ENCODE data around the gene ZNF516.

The ZNF516 gene

DNA sequence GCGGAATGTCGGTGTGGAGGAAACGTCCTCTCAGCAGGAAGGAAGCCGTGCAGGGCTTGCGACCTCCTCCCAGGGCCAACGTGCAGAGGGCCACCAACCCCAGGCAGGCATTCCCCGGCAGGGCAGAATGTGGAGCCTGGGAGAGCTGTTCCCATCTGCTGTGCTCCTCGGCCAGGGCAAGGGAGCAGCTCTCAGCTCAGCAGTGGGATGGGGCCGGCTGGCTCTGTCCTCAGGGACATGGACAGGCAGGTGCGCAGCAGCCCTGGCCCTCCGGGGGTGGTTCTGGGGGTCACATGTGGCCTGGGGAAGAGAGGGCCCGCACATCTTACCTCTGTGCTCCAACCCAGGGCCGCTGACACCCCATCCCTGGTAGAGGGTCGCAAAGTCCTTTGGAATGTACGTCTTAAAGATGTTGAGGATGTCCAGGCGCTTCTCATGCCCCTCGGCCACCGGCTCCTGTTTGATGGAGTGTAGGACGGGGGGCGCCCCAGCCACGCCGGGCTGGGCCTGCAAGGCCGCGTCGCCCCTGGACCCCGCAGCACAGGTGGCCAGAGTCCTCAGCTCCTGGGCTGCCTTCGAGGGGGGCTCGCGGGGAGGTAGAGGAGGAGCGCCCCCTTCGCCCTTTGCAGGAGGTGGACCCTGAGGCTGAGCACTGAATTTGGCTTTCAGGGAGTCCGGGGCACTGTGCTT is 116.4 kb downstream of the ZNF516 start:
- no peak for DNase-seq (ENCODE audit: low read depth)

DNA sequence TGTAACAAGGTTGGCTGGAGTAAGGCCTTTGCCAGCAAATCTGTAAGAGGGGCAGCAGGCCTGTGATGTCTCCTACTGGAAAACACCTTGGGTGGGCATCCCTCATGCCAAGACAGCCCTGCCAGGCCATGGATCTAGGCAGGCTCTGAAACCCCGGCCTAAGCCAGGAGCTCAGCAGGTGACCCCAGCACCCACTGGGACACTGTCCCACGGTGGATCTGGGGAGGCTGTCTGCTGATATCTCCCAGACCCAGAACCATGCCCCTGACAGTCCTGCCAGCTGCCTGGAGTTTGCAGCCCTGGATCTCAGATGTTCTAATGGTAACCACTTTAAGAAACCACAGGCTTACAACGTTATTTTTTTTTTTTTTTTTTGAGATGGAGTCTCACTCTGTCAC is 117.7 kb downstream of the ZNF516 start:
- DNase-seq (ENCODE audit: low read depth), result no peak

DNA sequence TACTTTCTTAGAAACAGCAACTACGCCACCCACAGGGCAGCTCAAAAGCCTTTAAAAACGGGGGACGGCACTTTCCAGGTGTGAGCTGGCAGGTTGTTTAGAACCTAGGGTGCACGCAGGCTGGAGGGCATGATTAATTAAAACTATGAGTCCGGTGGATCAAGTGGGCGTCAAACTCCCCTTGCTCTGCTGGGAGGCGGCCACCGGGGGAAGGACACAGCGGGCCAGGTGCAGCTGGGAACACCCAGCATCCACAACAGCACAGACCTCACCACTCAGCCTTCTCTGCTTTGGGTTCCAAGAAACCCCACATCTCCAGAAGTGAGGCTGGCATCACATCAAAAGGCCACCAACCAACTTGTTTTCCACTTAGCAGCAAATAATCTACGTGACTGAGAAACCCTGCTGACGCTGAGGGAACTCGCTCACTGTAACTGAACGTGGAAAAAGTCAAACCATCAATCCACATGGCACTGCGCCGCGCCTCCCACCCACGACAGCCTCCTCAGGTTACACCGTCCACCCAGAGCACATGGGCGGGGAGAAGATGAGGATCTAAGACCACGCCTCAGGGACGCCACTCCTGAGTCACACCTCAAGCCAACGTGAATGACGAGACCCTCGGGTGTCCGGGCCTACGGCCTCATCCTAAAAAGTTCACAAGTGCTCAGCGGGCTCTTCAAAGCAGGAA is 118.2 kb downstream of the ZNF516 start:
- no peak for DNase-seq (ENCODE audit: low read depth)

DNA sequence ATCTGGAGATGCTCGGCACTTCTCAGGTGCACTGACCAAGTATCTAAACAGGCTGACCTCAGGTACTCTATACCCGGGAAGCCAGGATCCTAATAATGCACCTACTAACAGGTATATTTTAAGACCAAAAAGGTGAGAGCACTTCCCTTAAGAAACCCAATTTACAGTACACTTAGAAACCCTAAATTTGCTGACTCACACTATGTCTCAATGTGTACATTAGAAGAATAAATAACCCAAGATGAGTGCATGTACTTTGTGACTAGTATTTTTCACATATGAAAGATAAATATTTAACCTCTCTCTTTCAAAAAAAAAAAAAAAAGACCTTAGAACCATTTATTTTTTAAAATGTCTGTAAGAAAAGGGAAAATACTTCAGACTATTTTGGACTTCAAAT is 118.8 kb downstream of the ZNF516 start:
- DNase-seq (ENCODE audit: low read depth), result no peak

DNA sequence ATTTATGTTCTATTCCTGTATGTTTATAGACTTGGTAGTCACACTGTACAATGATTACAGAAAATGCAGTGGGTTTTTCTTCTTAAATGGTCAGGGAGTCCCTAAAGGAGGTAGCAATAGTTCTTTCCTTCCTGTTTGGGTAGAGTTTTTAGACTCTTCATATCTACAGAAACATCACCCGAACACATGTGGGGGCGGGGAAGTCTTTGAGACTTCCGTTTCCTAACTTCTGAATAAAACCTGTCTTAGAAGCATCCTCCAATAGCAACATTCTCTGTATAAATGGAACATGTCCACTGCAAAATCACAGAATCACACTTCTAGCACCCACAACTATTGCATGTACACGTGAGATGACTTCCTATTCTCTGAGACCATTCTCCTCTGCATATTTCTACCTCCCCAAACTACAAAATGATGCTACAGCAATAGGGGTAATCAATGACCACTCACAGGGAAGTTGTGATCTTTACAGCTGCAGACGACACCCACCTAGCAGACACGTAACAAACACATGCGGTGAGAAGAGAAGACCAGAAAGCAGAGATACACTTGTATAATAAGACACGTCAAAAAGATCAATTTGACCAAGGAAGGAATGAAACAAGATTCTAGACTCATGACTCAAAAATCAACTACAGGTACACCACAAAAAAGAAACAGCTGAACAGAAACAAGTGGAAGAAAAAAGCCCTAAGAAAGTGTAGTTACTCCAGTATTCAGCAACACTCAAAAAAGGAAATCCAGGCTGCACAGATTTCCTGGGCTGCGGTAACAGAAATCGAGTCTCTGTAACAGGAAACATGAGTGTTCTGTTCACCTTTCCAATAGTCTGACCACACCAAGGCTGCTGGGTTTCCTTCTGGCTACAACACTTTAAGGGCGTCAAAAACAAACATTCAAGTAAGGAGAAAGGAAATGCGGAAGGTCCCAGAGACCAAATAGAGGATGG is 120.4 kb downstream of the ZNF516 start:
- DNase-seq (ENCODE audit: low read depth), result no peak

DNA sequence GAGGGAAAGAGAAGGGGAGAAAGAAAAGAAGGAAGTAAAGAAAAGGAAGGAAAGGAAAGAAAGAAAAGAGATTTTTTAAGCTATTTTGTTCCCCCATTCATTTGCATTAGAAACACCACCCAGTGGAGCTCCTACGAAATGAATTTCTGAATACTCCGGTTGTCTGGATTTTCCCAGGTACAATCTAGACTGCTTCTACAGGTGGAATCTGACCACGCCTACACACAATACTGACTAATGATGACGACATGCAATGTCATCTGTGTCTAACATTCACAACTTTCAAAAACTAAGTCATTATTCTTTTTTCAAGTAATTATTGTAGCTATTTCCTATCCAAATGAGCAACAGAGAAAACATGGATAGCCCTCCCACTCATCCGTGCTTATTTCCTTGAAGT is 121.7 kb downstream of the ZNF516 start:
- DNase-seq (ENCODE audit: low read depth), result no peak

DNA sequence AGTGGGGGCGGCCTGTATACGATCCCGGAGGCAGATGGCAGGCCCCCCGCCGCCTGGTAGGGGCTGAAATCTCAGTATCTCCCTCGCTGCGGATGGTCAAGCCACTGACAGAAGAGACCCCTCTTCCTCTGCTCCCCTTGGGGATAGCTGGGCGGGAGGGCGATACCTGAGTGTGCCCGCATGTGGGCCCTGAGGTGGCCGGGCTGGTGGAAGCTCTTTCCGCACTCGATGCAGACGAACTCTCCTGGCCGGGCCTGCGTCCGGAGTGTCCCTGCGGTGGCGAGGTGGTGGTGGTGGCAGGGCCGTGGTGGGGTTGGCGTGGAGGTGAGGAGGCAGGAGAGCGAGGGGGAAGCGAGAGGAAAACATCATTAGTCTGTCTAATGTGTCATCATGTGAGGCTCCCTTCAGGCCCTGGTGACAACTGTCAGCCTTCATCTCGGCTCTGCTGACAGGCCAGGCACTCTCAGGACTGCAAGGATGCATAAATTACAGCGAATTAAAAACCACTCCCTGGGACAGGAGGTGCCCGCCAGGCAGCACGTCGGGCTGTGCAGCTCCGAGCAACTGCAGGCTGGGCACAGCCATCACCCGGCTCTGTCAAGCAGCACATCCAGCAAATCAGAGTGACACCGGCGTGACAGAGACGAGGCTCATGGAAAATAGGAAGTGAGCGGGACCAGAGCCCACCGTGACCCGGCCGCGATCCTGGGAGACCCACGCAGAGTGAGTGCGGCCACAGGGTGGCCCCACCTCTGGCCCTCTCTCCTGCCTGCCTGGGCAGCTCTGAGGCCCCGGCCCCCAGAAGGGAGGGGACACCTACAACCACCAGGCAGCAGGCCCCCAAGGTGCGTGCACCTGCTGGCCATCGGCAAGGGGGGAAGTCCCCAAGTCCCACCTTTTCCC is 123.5 kb downstream of the ZNF516 start:
- DNase-seq (ENCODE audit: low read depth), result no peak

DNA sequence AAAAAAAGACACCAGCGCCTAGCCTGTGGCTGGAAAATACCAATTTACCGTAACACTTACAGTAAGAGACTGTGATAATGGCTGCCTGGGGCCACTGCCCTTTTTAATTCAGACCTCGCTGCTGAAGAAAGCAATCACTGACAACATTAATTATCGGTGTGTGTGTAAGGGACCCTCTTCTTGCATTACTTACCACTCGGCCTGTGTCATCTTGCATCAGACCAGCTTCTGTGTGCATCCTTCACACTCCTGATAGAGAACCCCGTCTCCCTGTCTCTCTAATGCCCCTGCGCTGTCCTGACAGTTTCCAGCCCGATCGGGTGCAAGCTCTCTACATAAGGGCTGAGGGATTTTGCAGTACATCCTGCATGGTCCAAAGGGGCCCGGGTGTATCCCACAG is 124.4 kb downstream of the ZNF516 start:
- DNase-seq (ENCODE audit: low read depth), result no peak

DNA sequence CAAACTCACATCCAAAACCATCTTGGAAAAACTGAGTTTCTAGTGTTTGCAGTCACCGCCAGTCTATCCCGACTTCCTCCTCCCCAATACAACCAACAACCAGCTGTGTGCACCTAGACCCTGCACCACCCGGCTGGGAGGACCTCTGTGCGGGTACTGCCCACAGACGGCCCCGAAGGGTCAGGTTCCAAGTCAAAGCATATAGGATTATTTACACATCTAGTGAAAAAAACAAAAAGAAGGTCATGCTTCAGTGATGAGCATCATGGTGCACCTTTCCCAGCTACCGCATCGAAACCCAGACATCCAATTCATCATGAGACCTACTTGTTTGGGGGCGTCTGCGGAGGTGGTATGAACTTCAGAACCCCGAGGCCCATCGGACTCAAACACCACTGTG is 124.8 kb downstream of the ZNF516 start:
- DNase-seq (ENCODE audit: low read depth), result no peak

DNA sequence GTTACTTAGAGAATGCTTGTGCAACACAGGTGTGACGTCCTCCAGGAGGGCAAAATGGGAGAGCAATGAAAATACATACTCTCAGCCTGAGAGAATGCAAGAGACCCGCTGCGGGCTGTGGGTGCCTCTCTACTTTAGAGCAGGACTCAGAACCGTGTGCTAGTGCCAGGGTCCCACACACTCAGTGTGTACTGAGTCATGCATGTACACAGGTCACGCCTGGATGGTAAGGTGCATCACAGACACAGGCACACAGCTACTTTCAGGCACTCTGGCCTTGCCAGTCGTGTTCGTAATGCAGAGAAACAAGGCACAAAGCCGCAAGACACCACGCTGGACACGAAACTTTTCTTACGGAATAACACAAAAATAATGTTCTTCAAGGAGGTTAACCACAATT is 125.3 kb downstream of the ZNF516 start:
- no peak for DNase-seq (ENCODE audit: low read depth)

DNA sequence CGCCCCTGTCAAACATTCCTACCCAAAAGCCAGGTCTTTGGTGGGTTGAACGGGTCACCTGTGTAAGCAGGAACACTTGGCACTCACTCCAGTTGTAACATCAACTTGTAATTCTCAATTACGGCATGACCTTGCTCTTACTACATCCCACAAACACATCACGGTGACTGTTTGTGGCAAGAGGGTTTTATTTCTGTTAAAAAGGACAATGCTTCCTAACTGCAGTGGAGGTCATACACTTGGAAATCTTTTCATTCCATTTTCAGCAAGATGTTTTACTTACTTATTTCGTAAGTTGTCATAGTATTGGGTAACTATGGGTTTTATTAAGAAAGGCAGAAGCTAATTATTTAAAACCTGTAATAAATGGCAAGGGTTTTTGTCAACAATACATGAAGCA is 126.1 kb downstream of the ZNF516 start:
- DNase-seq (ENCODE audit: low read depth), result no peak

DNA sequence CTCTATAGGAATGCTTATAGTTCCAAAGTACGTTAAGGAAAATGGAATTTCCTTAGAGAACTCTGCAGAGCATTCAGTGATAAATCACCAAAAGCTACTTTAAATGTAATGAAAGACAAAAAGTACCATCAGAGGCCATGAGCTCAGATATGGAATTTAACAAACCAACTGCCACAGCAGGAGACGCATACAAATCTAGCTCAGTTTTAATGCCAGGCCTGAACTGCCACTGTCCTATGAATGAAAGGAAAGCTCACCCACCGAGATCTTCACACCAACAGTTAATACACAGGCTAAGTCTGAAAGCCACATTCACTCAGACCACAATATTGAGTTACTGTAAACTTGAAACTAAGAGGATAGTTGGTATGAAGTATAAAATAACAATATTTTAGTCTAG is 126.8 kb downstream of the ZNF516 start:
- DNase-seq (ENCODE audit: low read depth), result no peak

DNA sequence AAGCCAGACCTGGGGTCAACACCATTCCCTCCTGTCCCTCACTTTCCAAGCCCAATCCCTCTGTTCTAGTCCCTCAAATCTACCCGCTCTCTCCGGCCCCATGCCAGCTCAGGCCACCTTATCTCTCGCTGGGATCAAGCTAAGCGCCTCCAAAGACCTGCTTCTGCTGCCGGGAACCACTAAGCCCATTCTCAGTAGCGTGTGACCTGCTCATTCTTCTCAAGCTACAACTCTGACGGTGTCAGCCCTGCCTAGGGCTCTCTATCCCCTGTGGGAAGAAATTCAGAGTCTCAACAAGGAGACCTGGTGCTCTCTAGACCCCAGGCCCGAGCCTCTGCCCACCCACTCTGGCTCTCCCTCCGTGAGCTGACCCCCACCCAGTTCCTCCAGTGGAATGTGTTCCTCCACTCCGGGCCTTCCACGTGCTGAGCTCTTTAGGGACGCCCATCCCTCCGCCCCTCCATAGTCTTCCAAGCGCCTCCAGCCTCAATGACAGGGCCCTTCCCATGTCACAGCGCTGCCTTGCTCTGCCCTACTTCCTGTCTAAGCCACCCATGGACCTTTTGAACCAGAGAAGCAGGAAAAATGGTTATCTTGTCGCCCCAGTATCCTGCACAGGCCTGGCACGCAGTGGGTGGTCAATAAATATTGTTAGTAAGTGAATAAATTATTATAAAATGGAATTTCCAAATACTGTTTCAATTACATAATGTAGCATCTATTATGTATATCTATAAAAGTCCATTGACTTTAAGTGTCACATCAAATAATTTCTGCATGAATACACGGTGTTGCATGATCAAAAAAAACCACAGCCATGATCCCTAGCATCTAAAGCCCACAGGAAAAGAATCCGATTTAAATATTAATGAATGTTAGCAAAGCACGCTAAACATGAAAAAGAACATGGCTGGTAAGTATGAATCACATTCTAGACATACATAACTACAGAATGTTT is 127.6 kb downstream of the ZNF516 start:
- DNase-seq (ENCODE audit: low read depth), result no peak

DNA sequence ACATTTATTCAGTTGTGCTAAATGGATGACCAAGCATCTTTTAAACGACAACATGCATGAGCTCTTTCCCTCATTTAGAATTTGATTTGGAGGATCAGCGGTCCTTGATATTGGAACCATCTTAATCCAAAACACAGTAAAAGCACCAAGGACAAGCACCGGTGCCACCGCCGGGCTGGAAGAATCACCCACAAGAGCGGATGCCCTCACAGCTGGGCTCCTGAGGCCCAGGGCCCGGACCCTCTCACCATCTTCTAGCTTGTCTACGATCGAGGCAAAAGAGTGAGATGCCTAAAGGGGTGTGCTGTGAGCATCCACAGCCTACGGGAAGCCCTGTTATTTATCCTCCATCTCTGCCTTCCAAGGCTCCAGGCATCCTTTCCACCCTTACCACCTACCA is 129.5 kb downstream of the ZNF516 start:
- no peak for DNase-seq (ENCODE audit: low read depth)

DNA sequence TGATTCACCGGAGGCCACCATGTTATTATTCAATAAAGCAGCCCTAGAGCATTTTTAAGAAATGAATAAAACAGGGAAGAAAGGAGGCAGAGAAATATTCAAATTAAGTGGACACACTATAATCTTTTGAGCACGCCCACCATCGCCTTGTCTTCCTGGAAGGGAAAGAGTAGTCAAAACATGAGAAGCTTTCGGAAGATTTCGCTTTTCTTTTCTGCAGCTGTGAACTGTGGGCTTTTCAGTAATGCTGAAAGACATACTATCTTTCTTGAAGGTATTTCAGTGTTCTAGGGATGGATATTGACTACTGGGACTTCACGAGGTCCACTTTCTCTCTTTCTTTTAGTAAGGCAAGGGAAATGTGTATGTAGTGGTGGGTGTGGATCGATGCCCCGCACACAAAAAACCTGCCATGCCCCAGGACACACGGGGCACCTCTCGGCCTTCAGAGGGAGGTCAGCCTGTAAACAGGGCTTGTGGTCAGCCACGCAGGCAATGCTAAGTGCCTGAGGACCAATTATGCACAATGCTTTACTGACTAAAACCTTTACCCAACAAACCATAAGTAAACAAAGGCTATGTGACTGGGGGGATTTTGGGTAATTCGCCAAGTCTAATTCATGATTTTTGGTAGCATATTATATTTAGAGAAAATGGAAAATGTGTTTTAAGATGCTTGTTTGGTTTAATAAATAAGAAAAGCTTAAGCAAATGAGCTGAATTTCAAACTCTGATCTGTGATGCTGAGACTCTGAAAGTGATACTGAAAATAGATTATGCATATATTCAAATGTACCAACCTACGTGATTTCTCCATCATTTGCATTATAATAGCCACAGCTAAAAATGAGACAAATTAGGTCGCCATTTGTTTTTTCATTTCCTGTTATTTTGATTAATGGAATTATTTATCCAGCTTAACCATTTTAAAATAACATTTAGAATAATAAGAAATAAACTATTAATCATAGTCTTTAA is 130.5 kb downstream of the ZNF516 start:
- DNase-seq (ENCODE audit: low read depth), result no peak

DNA sequence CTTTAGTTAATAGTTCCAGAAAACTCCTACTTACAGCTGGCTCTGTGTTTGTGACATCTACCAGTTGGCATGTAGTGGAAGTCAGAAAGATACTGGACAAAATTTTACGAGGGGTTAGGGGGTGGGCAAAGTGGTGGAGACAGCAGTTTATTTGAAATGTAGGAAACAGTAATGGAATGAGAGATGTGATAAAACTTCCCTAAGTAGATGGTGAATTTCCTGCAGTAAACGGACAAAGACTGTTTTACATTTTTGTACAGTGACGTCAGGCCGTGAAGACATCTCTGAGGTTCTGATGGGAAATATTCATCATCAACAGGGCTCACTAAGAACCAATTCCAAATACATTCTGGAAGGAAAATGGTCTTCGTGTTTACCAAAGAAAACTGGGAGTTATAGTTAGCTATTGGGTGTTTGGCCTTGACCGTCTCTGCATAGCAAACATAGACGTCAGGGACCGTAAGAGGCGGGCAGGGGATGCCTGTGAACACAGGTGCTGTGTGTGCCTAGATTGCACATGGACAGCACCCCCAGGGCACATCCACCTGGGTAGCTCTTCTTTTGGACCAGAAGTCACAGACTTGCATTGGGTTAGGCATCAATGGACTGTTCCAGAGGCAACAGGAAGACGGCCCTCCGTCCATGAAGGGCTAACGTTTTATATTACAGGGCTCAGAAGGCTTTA is 131.5 kb downstream of the ZNF516 start:
- DNase-seq (ENCODE audit: low read depth), result no peak

DNA sequence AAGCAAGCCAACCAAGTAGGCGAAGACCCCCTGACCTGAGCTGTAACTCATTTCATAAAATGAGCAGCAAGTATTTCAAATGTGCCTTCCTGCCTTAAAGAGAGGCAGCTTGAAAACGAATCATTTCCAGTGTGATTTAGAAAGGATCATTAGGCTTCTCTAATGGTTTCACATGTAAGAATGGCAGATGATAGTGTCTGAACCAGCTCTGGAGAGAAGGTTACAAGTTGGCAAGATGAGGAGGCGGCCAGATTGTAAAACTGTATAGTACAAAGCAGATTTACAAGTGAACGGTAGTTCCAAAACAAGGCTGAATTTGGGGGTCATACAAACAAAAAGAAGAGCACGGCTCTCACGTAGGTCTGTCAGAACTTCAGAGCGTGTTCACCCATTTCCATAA is 132.4 kb downstream of the ZNF516 start:
- no peak for DNase-seq (ENCODE audit: low read depth)

DNA sequence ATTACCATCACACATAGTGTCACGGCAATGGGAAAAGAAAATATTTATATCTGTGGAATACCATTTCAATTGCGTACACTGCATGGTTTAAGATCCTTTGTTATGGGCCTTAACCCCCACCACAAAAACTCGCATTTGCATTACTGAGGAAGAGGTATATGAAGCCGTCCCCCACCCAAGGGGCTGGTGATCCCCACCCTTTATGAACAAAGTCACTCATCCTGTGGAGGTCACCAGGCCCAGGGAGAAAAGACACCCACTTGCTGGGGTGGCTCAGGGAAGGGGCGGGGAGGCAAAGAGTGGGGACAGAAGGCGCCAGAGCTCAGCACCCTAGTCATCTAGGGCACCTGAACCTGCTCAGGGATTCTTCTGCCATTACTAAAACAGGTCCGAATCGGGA is 133.8 kb downstream of the ZNF516 start:
- DNase-seq (ENCODE audit: low read depth), result no peak

DNA sequence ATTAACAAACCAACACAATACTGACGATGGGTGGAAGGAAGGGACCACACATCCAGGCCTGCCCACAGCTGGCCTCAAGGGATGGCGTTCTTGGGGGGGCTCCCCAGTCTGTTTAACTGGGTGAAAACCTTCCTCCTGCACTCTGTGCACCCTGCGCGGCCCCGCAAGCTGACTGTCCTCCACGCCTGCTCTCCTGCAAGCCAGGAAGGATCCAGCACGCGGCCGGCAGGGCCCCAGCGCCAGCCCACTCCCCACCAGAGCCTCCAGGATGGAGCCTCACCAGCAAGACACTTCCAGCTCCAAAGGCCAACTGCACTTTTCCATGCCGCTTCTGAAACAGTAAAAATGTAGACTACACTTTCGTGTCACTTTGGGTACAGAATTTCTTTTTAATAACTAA is 135.1 kb downstream of the ZNF516 start:
- no peak for DNase-seq (ENCODE audit: low read depth)

Data from CMK (cell line).